Parathyroid adenoma (tissue), 2 donors: ENCODE measurements around the gene MORN4.

Experiments used
- H2AFZ ChIP-seq: fragments of 300-600 bp; sonication (generic); one replicate; pipeline ENCODE4 v1.7.0; 2017; ENCODE audit warnings: antibody characterized with exemption, mild to moderate bottlenecking
- H3K27ac ChIP-seq: fragments of 300-600 bp; sonication (generic); one replicate; pipeline ENCODE4 v1.7.0; 2017
- H3K27me3 ChIP-seq: fragments of 300-600 bp; sonication (generic); one replicate; pipeline ENCODE4 v1.7.0; 2017; ENCODE audit warnings: low read length; ENCODE audit not compliant: control insufficient read depth, insufficient read depth
- H3K36me3 ChIP-seq: fragments of 300-600 bp; sonication (generic); one replicate; pipeline ENCODE4 v1.7.0; 2017; ENCODE audit warnings: low read length; ENCODE audit not compliant: control insufficient read depth, insufficient read depth
- H3K4me1 ChIP-seq: fragments of 300-600 bp; sonication (generic); one replicate; pipeline ENCODE4 v1.7.0; 2017; ENCODE audit warnings: control low read depth
- H3K4me2 ChIP-seq: fragments of 300-600 bp; sonication (generic); one replicate; pipeline ENCODE4 v1.7.0; 2017; ENCODE audit warnings: low read length
- H3K4me3 ChIP-seq: fragments of 300-600 bp; sonication (generic); one replicate; pipeline ENCODE4 v1.7.0; 2017; ENCODE audit warnings: low read depth, low read length
- H3K79me2 ChIP-seq: fragments of 300-600 bp; sonication (generic); one replicate; pipeline ENCODE4 v1.7.0; 2017; ENCODE audit warnings: control low read depth
- H3K9ac ChIP-seq: fragments of 300-600 bp; sonication (generic); one replicate; pipeline ENCODE4 v1.7.0; 2017; ENCODE audit warnings: mild to moderate bottlenecking
- H3K9me3 ChIP-seq: fragments of 300-600 bp; sonication (generic); one replicate; pipeline ENCODE4 v1.7.0; 2017; ENCODE audit warnings: low read length; ENCODE audit not compliant: control insufficient read depth
- TF ChIP-seq, protein P1 (sequence below): fragments of 300-600 bp; sonication (generic); IDR thresholded peaks from one replicate; pipeline ENCODE4 v1.7.0; 2017; ENCODE audit warnings: antibody characterized with exemption, mild to moderate bottlenecking
- donor health status: primary hyperparathyroidism.

Gene MORN4

GRCh38 chr10:97675222-97675621 lies 41.9 kb upstream of the MORN4 start:
- Histone ChIP-seq H3K9ac (no peak overlapping the region), H3K79me2 (no peaks in the 10 kb centered on the region), H3K4me3 (no peak overlapping the region), H3K4me2 (no peak overlapping the region), H3K9me3 (no peaks in the 10 kb centered on the region), H3K36me3 (no peaks in the 10 kb centered on the region), H2AFZ (no peak overlapping the region), H3K27me3 (no peaks in the 10 kb centered on the region), H3K27ac (no peak overlapping the region), H3K4me1 (no peaks in the 10 kb centered on the region)
- TF ChIP-seq, protein P1, sequence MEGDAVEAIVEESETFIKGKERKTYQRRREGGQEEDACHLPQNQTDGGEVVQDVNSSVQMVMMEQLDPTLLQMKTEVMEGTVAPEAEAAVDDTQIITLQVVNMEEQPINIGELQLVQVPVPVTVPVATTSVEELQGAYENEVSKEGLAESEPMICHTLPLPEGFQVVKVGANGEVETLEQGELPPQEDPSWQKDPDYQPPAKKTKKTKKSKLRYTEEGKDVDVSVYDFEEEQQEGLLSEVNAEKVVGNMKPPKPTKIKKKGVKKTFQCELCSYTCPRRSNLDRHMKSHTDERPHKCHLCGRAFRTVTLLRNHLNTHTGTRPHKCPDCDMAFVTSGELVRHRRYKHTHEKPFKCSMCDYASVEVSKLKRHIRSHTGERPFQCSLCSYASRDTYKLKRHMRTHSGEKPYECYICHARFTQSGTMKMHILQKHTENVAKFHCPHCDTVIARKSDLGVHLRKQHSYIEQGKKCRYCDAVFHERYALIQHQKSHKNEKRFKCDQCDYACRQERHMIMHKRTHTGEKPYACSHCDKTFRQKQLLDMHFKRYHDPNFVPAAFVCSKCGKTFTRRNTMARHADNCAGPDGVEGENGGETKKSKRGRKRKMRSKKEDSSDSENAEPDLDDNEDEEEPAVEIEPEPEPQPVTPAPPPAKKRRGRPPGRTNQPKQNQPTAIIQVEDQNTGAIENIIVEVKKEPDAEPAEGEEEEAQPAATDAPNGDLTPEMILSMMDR = no peak

- Histone ChIP-seq H2AFZ (no peak overlapping the region), H3K9ac (no peak overlapping the region)
Observed at GRCh38 chr10:97673736-97674525, 40.6 kb upstream of the MORN4 start.

GRCh38 chr10:97669571-97669970 lies 36.3 kb upstream of the MORN4 start:
- TF ChIP-seq, protein P1 = no peak

More at GRCh38 chr10:97673736-97674525, 40.6 kb upstream of the MORN4 start:
- TF ChIP-seq, protein P1 = no peak
- Histone ChIP-seq H3K4me1 (no peaks in the 10 kb centered on the region), H3K27me3 (no peaks in the 10 kb centered on the region), H3K9me3 (no peaks in the 10 kb centered on the region), H3K36me3 (no peaks in the 10 kb centered on the region), H3K4me2 (no peak overlapping the region), H3K27ac (no peak overlapping the region), H3K4me3 (no peak overlapping the region), H3K79me2 (no peaks in the 10 kb centered on the region)

GRCh38 chr10:97667463-97667862 lies 34.2 kb upstream of the MORN4 start:
- Histone ChIP-seq H3K9ac (no peak overlapping the region), H2AFZ (no peak overlapping the region), H3K36me3 (no peaks in the 10 kb centered on the region), H3K27me3 (no peaks in the 10 kb centered on the region), H3K27ac (no peak overlapping the region), H3K4me2 (no peak overlapping the region), H3K4me1 (no peaks in the 10 kb centered on the region), H3K4me3 (no peak overlapping the region), H3K9me3 (no peaks in the 10 kb centered on the region), H3K79me2 (no peaks in the 10 kb centered on the region)
- TF ChIP-seq, protein P1 = no peak

More at GRCh38 chr10:97669571-97669970, 36.3 kb upstream of the MORN4 start:
- Histone ChIP-seq H2AFZ (no peak overlapping the region), H3K4me2 (no peak overlapping the region), H3K79me2 (no peaks in the 10 kb centered on the region), H3K9me3 (no peaks in the 10 kb centered on the region), H3K27me3 (no peaks in the 10 kb centered on the region), H3K4me3 (no peak overlapping the region), H3K27ac (no peak overlapping the region), H3K4me1 (no peaks in the 10 kb centered on the region), H3K9ac (no peak overlapping the region), H3K36me3 (no peaks in the 10 kb centered on the region)

GRCh38 chr10:97666992-97667391 lies 33.7 kb upstream of the MORN4 start:
- H3K27me3 ChIP-seq = no peaks in the 10 kb centered on the region
- no peaks in the 10 kb centered on the region for H3K4me1 ChIP-seq
- no peak overlapping the region for H2AFZ ChIP-seq
- H3K4me3 ChIP-seq = no peak overlapping the region
- H3K27ac ChIP-seq = no peak overlapping the region
- no peak overlapping the region for H3K4me2 ChIP-seq
- H3K9ac ChIP-seq = no peak overlapping the region
- TF ChIP-seq, protein P1 = no peak
- H3K79me2 ChIP-seq = no peaks in the 10 kb centered on the region
- no peaks in the 10 kb centered on the region for H3K36me3 ChIP-seq
- H3K9me3 ChIP-seq = no peaks in the 10 kb centered on the region
